NCI-H2196 treated with DMSO at 0.1 percent for 48 hours (cell line): Measurements from ENCODE around the gene LDHAL6B.

Experiments used
- DNase-seq: peaks from one replicate; lab custom pipeline; 2025; ENCODE audit not compliant: unreplicated experiment; lab: John Stamatoyannopoulos, UW

The LDHAL6B gene

DNA sequence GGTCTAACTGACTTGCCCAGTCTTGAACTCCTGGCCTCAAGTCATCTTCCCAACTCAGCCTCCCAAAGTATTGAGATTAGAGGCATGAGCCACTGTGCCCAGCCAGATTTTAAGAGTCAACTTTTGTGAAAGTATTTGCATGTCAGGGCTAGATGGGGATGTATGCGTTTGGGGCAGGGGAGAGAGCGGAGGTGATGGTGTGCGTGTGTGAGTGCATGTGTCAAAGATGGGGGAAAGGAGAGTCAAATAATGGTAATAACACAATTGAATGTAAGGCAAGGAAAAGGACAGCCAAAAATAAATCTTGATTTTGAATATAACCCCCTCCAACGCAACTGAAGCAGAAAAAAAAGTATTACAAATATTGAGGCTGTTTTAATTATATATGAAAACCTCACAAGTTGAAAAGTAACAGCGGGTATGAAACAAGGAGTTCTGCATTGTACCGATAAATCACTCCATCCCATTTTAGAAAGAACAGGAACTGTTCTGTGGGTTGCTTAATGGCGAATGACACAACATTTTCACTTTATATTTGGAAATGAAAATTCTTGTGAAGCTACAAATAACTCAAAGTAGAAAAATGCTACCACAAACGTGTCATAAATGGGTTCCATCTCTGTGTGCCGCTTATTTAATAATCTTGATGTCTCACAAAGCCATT lies 29.9 kb upstream of the LDHAL6B start:
- no peak for DNase-seq

DNA sequence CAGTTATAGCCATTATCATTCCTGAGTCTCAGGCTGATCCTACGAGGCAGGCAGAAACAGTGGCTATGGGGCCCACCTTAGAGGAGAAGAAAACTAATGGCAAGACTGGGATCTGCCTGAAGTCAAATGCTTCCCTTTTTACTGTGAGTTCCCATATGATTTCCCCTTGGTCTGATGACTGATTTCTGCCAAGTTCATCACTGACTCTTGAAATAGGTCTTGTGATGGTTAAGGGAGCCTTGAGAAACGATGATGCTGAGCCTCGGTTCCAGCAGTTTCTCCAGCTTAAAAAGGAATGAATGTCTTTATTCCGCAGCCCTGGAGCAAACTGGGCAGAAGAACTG lies 29.4 kb upstream of the LDHAL6B start:
- no peak for DNase-seq

DNA sequence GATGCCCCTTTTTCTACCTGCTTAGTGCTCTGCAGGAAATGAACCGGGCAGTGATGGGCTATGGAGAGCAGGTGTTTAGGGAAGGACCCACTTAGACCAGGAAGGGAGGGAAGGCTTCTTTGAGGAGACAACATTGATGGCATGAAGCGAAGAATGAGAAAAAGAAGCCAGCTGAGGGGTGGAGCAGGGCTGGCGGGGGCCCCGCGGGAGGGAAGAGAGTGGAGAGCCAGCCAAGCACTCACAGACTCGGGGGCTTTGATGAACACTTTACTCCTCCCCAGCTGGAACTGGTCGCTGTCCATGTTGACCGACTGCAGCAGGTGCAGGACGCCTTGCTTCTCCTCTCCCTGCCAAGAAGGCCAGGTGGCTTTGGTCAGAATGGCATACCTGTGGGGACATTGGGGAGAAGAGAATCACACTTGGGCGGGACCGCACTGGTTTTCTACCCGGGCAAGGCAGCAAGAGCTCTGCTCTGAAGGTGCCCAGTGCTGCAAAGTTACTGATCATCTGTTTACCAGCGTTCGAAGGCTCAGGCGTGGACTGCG lies 28.4 kb upstream of the LDHAL6B start:
- peak; percentile 34 for DNase-seq

DNA sequence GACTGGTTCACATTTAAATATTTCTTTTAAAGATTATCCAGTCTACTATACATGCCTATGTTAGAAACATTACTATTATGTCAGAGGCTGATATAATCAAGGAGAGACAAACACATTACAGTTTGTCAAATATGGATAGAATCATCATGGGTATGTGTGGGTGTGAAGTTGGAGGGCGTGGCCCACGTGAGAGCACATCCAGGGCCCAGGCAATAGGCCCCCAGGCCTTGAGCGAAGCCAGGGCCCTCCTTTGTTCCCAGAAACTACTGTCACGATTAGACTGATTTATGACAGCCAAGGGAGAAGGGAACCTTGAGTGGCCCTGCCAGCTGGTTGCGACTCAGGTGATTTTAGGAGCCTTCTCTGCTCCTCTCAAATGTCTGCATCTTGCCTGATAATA lies 26.9 kb upstream of the LDHAL6B start:
- no peak for DNase-seq

DNA sequence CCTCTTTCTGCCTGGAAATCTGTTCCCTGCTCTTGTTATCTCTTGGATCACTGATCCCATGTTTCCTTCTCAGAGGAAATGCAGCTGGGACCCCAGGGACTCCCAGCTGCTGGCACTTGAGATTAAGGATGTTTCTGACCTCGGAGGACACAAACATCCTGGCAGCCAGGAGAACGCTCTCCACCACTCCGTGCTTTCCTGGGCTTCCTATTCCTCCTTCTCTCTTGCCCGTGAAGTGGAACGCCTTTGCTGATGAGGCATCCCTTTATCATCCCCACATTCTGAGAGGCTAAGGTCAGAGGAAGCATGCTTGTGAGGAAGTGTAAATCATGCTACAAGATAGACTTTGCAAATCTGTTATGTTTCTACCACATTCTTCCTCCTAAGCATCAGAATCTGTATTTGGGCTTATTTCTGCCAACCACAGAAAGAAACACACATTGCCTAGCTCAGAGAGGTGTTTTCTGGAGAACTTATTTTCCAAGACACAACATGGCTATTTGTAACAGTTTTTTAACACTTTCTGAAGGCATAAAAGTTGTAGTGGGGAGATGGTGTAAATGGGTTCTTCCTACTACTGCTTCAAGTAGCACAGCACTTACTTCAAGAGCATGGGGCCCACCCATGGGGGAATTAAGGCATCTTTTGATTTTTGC lies 25.6 kb upstream of the LDHAL6B start:
- no peak for DNase-seq

DNA sequence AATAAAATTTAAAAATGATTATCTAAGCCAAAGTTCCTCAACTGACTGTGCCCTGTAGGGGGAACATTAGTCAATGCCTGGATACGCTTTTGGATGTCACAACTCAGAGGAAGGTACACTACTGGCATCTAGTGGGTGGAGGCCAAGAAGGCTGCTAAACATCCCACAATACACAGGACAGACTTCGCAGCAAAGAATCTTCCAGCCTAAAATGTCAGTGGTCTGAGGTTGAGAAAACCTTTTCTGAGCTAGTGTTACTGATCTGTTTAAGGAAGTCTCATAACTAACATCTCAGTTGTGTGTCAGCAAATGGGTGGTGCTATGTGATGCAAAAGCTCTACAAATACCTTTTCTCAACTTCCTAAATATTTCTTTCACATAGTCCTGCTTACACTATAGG lies 20.9 kb upstream of the LDHAL6B start:
- no peak for DNase-seq

DNA sequence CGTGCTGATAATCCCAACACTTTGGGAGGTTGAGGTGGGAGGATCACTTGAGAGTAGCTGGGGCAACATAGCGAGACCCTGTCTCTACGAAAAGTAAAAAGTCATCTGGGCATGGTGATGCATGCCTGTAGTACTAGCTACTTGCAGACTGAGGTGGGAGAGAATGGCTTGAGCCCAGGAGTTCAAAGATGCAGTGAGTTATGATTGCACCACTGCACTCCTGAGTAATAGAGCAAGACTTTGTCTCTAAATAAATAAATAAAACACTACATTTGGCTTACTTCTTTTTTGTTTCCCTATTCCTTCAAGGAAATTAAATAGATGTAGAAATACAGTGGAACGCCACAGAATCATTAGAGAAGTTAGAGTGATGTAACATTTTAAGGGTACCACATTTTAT lies 20.1 kb upstream of the LDHAL6B start:
- DNase-seq: no peak

DNA sequence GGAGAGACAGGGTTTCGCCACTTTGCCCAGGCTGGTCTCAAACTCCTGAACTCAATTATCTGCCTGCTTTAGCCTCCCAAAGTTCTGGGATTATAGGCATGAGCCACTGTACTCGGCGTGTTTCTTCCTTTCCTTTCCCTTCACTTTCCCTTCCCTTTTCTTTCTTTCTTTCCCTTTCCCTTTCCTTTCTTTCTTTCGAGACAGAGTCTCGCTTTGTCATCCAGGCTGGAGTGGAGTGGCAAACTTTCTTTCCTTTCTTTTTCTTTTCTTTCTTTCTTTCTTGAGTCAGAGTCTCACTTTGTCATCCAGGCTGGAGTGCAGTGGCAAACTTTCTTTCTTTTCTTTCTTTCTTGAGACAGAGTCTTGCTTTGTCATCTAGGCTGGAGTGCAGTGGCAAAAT lies 17.4 kb upstream of the LDHAL6B start:
- DNase-seq: no peak

DNA sequence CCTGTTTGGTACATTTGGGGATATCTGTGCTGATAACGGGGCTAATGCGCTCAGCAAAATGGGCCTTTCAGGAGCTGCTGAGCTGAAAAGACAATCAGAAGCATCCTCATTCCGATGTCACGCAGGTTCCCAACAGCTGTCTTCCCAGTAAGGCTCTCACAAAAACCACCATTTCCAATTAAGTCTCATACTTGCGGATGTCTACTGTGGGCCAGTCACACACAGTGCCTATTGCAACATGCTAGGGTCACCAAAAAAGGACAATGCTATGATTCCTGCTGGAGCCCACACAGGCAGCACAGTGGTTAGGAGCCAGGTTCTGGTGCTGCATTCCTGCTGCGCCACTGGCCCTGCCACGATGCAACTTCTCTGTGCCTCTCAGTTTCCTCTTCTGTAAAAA lies 16.4 kb upstream of the LDHAL6B start:
- DNase-seq: no peak

DNA sequence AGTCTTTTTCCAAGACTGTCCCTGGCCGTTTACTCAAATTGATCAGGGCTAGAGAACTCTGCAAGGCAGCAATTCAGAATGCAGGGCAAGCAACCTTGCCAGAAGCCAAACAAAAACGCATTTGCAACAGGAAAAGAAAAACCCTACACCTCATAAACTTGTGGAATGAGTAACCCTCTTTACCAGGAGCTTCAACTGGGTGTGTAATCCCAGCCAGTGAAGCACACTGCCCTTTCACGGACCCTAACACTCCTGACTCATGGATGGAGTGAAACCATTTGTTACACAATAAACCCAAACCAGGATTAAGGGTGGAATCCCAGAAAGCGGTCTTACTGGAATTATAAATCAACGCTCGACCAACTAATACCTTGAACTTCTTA lies 14.8 kb upstream of the LDHAL6B start:
- DNase-seq: no peak

DNA sequence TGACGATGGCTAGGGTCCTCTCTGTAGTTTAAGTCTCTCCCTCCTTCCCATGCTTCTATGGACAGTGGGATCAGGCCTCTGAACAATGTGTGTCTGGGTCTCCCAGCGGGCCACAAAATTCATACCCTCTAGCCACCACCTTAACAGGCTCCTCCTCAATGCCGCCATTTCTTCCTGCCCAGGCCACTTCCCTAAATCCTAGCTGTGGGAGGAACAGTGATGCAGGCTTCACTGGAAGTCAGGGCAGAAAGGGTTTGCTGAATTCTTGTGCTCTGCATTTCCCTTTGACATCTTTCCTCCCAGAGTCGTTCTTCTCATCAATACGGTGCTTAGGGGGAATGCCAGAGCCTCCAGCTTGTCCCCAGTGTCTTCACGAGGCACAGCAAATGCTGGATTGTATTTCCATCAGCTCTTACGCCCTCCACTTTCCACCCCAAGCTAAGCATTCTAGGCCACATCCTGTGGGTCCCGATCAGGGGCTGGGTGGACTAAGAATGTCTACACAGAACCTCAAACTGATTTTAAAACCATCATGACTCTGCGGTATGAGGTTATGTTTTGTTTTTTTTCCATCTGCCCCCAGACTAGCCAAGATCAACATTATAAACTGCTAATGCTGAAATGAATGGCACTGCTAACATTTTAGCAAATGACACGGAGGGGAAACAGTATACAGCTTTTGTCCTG lies 11.9 kb upstream of the LDHAL6B start:
- no peak for DNase-seq

DNA sequence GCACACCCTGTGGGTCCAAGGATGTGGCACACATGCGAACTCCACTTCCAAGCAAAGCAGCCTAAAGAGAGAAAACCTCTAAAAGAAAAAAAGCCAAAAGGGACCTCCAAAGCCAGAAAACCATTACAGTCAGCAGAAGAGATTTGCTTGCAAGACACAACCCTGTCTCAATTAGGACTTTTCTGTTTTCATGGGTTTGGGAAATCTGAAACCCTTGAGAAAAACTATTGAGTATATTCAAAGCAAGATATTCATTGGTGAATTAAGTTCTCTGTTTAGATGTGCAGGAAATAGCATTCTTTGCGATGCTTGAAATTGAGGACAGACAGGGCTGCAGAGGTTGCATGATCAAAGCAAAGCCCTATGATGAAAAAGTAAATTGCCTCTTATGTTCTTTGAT lies 10.2 kb upstream of the LDHAL6B start:
- no peak for DNase-seq

DNA sequence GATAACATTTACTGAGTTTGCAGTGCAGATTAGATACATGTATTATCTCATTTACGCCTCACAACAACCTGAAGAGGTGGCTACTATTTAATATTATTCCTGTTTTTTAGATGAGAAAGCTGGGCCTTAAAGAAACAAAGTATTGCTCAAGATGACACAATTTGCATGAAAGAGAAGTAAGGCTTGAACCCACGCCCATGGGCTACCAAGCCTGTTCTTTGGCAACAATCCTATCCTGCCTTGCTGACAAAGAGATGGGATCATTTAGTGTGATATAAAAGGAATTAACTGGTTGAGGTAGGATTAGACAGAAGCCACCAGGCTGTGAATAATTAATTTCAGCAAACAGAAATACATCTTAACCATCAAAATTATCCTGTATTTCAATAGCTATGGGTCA lies 9.2 kb upstream of the LDHAL6B start:
- DNase-seq: no peak

DNA sequence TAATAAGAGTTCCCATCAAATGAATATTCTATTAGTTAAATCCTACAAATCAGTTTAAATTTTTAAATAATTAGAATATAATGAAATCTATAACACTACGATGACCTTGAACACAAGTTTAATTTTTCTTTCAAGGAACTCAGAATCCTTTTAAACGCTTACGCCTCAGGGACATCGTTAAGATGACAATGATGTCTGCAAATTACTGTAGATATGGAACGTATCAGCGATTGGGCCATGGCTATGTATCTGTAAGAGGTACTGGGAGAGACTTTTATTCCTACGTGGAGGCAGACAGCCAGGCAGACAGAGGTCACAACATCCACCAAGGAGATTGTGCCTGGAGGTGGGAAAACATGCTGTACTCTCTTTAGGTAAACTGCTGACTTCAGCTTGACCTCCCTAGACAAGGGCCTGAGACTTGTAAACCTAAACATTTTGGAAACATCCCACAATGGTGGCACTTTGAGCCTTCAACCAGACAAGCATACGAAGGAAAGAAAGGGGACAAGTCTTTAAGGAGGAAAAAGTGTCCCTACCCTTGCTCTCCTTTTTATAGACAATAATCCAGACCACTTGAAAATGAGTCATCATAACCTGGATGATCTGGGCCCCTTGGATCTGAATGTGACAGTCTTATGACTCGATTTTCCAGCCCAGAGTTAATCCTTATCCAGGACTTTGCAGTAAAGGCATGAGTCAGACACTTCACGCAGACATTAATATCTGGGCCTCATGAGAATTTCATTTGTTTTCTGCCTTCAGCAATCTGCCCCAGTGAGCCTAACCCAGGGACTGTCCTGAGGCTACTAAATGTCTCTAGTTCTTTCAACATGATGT lies 6.8 kb upstream of the LDHAL6B start:
- DNase-seq: no peak

DNA sequence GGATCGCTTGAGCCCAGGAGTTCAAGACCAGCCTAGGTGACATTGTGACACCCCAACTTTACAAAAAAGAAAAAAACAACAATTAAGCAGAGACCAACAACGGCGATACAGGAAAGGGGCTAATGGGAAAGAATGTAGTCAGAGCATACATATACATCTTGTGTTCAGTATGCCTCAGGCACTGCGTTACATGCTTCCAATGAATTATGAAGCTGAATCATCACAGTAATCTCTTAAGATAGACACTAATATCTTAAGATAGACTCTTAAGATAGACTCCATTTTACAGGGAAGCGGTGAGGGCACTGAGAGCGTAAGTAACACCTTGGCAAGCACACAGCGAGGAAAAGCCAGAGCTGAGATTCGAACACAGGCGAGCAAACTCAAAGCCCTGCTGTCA lies 6.1 kb upstream of the LDHAL6B start:
- no peak for DNase-seq

DNA sequence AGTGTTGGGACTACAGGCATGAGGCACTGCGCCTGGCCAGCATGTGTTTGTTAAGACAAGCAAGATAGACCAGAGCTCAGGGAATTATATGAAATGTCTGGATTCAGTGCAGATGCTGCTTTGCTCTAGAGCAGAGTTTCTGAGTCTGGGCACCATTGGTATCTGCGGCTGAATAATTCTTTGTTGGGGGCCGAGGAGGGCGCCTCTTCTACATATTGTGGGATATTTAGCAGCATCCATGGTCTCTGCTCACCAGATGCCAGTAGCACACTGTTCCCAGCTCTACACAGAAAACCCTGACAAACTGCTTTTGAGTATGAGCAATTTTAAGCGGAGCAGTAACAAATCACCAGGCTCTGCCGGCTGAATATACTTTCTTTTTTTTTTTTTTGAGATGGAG lies 3.6 kb upstream of the LDHAL6B start:
- DNase-seq: no peak

DNA sequence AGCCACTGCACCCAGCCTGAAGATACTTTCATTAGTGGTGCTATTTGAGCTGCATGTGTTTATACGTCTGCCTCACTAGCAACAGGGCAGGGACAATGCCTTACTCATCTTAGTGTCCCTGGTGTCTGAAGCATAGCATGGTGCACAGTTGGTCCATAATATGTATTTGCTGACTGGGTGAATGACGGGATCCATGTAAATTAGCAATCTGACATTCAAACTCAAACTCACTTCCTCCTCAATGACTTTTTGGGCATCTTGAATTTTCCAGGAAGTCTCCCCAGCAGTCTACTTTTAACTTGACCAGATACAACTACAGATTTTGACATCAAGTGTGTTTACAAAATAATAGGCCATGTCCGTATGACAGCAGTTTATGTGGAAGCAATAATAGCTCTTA lies 3.0 kb upstream of the LDHAL6B start:
- no peak for DNase-seq

DNA sequence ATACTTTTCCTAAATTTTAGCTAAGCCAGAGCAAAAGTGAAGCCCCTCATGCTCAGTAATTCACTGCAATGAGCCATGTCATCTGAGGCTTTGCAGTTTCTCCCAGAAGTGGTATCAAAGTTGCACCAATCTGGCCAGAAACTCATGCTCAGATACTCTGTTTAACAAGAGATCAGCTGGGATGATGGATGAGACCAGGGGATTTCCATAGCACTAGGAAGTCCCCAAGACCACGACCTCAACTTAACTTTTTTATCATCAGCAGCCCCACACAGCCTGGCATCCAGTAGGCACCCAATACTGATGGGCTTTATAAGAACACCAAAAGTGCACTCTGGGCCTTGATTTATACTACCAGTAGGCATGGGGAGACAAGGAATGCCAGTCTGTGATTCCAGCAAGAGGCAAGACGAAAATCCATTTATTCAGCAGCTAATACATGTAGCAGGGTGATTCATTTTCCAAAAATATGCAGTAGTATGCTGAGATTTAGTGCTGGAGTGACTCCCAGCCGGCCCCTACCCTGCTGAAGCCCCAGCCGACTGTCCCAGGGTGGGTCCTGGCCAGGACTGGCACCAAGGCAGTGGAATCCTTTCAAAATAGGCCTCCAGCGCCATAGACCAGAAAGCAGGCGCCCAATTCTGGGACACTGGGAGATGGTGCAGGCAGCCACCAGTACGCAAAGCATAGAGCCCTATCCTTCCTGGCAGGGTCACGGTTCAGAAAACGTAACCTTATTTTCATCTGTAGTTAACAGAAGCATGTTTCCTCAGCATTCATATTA lies 612 bp upstream of the LDHAL6B start:
- DNase-seq: no peak

DNA sequence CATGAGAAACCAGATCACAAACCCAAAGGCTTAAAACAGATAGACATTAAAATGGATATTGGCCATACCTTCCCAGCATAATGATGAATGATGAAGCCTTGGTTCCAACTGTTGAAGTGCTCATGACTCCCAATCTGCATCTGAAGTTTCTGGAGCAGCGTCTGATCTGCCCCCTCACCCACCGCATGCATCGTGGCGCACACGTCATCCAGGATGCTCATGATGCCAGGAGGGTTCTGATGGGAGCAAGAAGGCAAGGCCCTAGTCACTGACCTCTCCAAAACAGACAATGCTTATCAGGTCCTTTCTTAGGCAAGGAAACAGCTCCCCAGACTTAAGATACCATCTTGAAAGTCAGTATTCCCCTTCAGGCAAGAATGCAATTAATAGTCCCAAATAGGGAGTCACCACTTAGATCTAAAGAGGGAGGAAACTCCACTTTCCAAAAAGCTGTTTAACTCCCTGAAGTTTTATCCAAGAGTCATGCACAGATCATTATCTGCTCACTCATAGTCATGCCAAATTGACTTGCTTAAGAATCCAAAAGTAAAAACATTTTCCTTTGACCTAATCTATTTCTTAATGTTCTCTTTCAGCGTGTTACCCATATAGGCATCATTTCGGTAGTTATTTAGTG lies 2.1 kb downstream of the LDHAL6B start:
- DNase-seq: no peak

DNA sequence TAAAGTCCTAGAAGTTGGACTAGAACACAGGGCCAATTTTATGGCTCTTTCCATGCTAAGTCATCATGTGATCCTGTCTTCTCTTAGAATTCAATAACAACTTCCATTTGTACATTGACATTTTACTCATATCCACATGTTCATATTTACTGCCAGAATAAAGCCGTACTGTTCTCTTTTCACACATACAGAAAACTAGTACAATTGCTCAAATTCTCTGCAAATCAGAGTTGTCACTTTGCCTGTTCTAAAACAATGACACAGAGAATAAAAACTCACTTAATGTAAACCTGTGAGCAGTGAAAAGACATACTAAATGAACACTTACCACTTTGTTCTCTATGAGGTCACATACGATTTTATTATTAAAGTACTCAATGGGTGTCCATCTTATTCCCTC lies 3.5 kb downstream of the LDHAL6B start:
- no peak for DNase-seq
